K562 (cell line): Measurements from ENCODE around the gene CLEC17A. TPM values are rescaled to one million over a fixed set of nuclear protein-coding genes. Genes with fewer than 3 reads are reported as not detected.

ENCODE experiments used
- ARID1B ChIP-seq: fragments of 450-650 bp; IDR thresholded peaks from 2 replicates; pipeline ENCODE4 v1.6.1; 2016; ENCODE audit warnings: antibody characterized with exemption, mild to moderate bottlenecking, inconsistent platforms
- CBFA2T3 ChIP-seq: fragments of 450-650 bp; IDR thresholded peaks from 2 replicates; pipeline ENCODE4 v1.6.1; 2017
- CBFB ChIP-seq: sonication (generic); formaldehyde crosslinking; IDR thresholded peaks from 2 replicates; pipeline ENCODE4 v1.4.0; 2020; ENCODE audit warnings: mild to moderate bottlenecking, missing genetic modification reagents
- CC2D1A ChIP-seq: fragments of 450-650 bp; IDR thresholded peaks from 2 replicates; pipeline ENCODE4 v1.6.1; 2017; ENCODE audit warnings: mild to moderate bottlenecking
- CREM ChIP-seq: IDR thresholded peaks from 2 replicates; pipeline ENCODE4 v1.6.1; 2014; ENCODE audit warnings: antibody characterized with exemption, low read depth
- CSDE1 ChIP-seq, 2 experiments: fragments of 450-650 bp; IDR thresholded peaks; 2 replicates each; pipeline ENCODE4 v1.6.1; 2016; ENCODE audit warnings: mild to moderate bottlenecking in 1 of 2
- CTBP1 ChIP-seq: fragments of 450-650 bp; IDR thresholded peaks from 2 replicates; pipeline ENCODE4 v1.6.1; 2016; ENCODE audit warnings: borderline replicate concordance
- CXXC5 ChIP-seq: fragments of 250-450 bp; sonication (Bioruptor Pico); IDR thresholded peaks from 2 replicates; pipeline ENCODE4 v1.8.0; 2022; ENCODE audit warnings: inconsistent platforms, mild to moderate bottlenecking, moderate library complexity
- FOXK2 ChIP-seq, 2 experiments: fragments of 450-650 bp; IDR thresholded peaks in 1 of 2; conservative IDR thresholded peaks in 1 of 2; 2 replicates each; pipeline ENCODE4 v1.6.1; 2016; ENCODE audit warnings: low read depth in 2 of 2, mild to moderate bottlenecking in 1 of 2
- HDAC1 ChIP-seq, 2 experiments: fragments of 450-650 bp; IDR thresholded peaks; 2 replicates each; pipeline ENCODE4 v1.6.1; 2016 to 2017; ENCODE audit warnings: inconsistent platforms in 1 of 2, mild to moderate bottlenecking in 1 of 2, moderate library complexity in 1 of 2
- RBFOX2 ChIP-seq: fragments of 200-400 bp; formaldehyde crosslinking; IDR thresholded peaks from 2 replicates; pipeline ENCODE4 v1.6.1; 2017; ENCODE audit warnings: low read depth, mild to moderate bottlenecking, low read length, moderate library complexity
- RCOR1 ChIP-seq, 2 experiments: IDR thresholded peaks; 2 replicates each; pipeline ENCODE4 v1.6.1; 2012; ENCODE audit warnings: low read depth in 2 of 2, low read length in 2 of 2, borderline replicate concordance in 1 of 2, improper control_type of control experiment in 1 of 2
- SIN3A ChIP-seq, 2 experiments: fragments of 150-350 bp in 1 of 2; IDR thresholded peaks; 2 replicates each; pipeline ENCODE4 v1.6.1; 2011 to 2016; ENCODE audit warnings: borderline replicate concordance in 2 of 2, low read depth in 2 of 2, low read length in 2 of 2, mild to moderate bottlenecking in 2 of 2, moderate library complexity in 2 of 2; ENCODE audit not compliant: control insufficient read depth in 1 of 2
- SMAD4 ChIP-seq: fragments of 250-450 bp; sonication (Bioruptor Pico); conservative IDR thresholded peaks from 2 replicates; pipeline ENCODE4 v1.8.0; 2021; ENCODE audit warnings: inconsistent platforms, mild to moderate bottlenecking, moderate library complexity
- SMC3 ChIP-seq: conservative IDR thresholded peaks from 2 replicates; pipeline ENCODE4 v1.6.1; 2011; ENCODE audit warnings: low read depth, low read length, improper control_type of control experiment; ENCODE audit not compliant: insufficient read depth
- TAL1 ChIP-seq: fragments of 450-650 bp; IDR thresholded peaks from 2 replicates; pipeline ENCODE4 v1.6.1; 2016; ENCODE audit warnings: mild to moderate bottlenecking
- TCF3 ChIP-seq: sonication (generic); formaldehyde crosslinking; IDR thresholded peaks from 2 replicates; pipeline ENCODE4 v1.4.0; 2020; ENCODE audit warnings: mild to moderate bottlenecking, missing genetic modification reagents
- XRCC5 ChIP-seq: fragments of 200-400 bp; formaldehyde crosslinking; IDR thresholded peaks from 2 replicates; pipeline ENCODE4 v1.6.1; 2017; ENCODE audit warnings: low read depth, mild to moderate bottlenecking, low read length
- ZFX ChIP-seq: sonication (generic); formaldehyde crosslinking; IDR thresholded peaks from 2 replicates; pipeline ENCODE4 v1.8.0; 2022; ENCODE audit warnings: mild to moderate bottlenecking, missing genetic modification reagents, moderate library complexity
- ZKSCAN1 ChIP-seq: fragments of 150-350 bp; IDR thresholded peaks from 2 replicates; pipeline ENCODE4 v1.6.1; 2016; ENCODE audit warnings: low read depth, low read length
- polyA plus RNA-seq, 8 experiments: library from polyadenylated mRNA; depleted of rRNA in 4 of 8; stranded (reverse) in 5 of 8; unstranded in 3 of 8; fragments of >200 nt; fragmentation: Nextera tagmentation in 2 of 8; fragmentation: Illumina TruSeq in 1 of 8; extraction: Ambion mirVana in 2 of 8; extraction: Trizol in 1 of 8; gene quantifications; 2 replicates each; pipeline versions ENCODE4 v1.2.1 to v1.2.3, GENCODE V29; 2011 to 2014; ENCODE audit warnings: inconsistent platforms in 1 of 8, missing spikeins in 1 of 8
- total RNA-seq, 7 experiments: library from RNA; depleted of rRNA in 6 of 7; stranded (reverse); fragments of >200 nt in 6 of 7; fragmentation: Illumina TruSeq in 2 of 7; extraction: Trizol in 2 of 7; gene quantifications; 2 replicates each; pipeline versions ENCODE4 v1.2.1 to v1.2.3, GENCODE V29; 2011 to 2021; ENCODE audit warnings: low replicate concordance in 1 of 7
- TF ChIP-seq, protein P1 (sequence below): sonication (generic); formaldehyde crosslinking; IDR thresholded peaks from 2 replicates; pipeline ENCODE4 v1.8.1; 2023; ENCODE audit warnings: mild to moderate bottlenecking, missing genetic modification reagents, moderate library complexity
- TF ChIP-seq, protein P2 (sequence below), 2 experiments: fragments of 450-650 bp; IDR thresholded peaks; 2 replicates each; pipeline ENCODE4 v1.6.1; 2018; ENCODE audit warnings: mild to moderate bottlenecking in 2 of 2, low read depth in 1 of 2; ENCODE audit not compliant: partially characterized antibody in 2 of 2

The CLEC17A gene
- total and polyA plus RNA-seq, 9 of the 15 experiments (the other 6 are each of a cell fraction or from before 2014, with no cell fraction given): 0.03 TPM; not detected in 8

DNA sequence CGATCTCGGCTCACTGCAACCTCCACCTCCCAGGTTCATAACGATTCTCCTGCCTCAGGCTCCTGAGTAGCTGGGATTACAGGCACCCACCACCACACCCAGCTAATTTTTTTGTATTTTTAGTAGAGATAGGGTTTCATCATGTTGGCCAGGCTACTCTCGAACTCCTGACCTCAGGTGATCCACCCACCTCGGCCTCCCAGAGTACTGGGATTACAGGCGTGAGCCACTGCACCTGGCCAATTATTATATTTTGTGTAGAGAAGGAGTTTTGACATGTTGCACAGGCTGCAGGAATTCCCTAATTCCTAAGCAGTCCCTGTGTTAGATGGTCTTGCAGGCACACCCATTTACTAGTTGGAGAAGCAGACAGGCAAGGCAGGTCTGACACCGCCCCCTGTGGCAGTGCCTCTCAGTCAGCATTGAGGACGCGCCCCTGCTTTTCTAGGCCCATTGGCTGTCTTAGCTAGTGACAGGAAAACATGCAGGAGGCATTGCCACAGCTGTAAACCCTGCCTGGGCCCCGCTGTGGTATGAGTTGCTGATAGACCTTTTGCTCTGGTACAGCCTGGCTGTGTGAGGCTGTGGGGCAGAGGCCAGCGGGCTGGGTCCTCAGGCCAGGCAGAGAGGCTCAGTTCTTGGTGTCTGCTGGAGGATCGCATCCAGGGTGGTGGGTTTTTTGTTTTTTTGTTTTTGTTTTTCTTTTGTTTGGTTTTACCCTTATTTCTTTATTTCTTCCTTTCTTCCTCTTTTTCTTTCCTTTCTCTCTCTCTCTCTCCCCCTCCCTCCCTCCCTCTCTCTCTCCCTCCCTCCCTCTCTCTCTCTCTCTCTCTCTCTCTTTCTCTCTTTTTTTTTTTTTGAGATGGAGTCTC lies 31.5 kb upstream of the CLEC17A start (continued):
- TF ChIP-seq HDAC1 (IDR thresholded peaks at IDR 0.05): peak in 1 of 2 experiments; percentile 25; a peak in 2 of 4 replicates
- TF ChIP-seq FOXK2 (conservative IDR thresholded peaks at IDR 0.05 in 1 of 2, IDR thresholded peaks at IDR 0.05 in 1 of 2; ENCODE audit: low read depth in 2 of 2): peak; percentile 49 to 54; a peak in 2 of 4 replicates
- 0 out of 2 replicates have a peak, but pooled peaks have one; percentile 33 for TF ChIP-seq ZKSCAN1
- TF ChIP-seq, protein P1, sequence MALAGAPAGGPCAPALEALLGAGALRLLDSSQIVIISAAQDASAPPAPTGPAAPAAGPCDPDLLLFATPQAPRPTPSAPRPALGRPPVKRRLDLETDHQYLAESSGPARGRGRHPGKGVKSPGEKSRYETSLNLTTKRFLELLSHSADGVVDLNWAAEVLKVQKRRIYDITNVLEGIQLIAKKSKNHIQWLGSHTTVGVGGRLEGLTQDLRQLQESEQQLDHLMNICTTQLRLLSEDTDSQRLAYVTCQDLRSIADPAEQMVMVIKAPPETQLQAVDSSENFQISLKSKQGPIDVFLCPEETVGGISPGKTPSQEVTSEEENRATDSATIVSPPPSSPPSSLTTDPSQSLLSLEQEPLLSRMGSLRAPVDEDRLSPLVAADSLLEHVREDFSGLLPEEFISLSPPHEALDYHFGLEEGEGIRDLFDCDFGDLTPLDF: peak; percentile 57; the same call in 1 of the 2 replicates
- TF ChIP-seq SMAD4 (CRISPR knock-in tag): peak; percentile 18; the same call in 1 of the 2 replicates
- 0 out of 2 replicates have a peak, but pooled peaks have one; percentile 64 for TF ChIP-seq XRCC5
- TF ChIP-seq CC2D1A: peak; percentile 54; the same call in 1 of the 2 replicates
- TF ChIP-seq ZFX (CRISPR knock-in tag): 0 out of 2 replicates have a peak, but pooled peaks have one; percentile 31
- peak; percentile 27; the same call in 1 of the 2 replicates for TF ChIP-seq CXXC5 (CRISPR knock-in tag)
- peak; percentile 69 for TF ChIP-seq CBFA2T3
- peak in 1 of 2 experiments; percentile 71; a peak in 2 of 4 replicates for TF ChIP-seq SIN3A (IDR thresholded peaks at IDR 0.05; ENCODE audit: borderline replicate concordance in 2 of 2, control insufficient read depth in 1 of 2, low read depth in 2 of 2, low read length in 2 of 2)
- TF ChIP-seq CTBP1: 0 out of 2 replicates have a peak, but pooled peaks have one; percentile 39
- peak; percentile 30; the same call in 1 of the 2 replicates for TF ChIP-seq SMC3
- TF ChIP-seq RCOR1 (IDR thresholded peaks at IDR 0.05; ENCODE audit: borderline replicate concordance in 1 of 2, low read depth in 2 of 2, low read length in 2 of 2): peak in 1 of 2 experiments; percentile 30; a peak in 1 of 4 replicates
- 0 out of 2 replicates have a peak, but pooled peaks have one; percentile 26 for TF ChIP-seq CBFB (CRISPR knock-in tag)
- TF ChIP-seq TCF3 (CRISPR knock-in tag): peak; percentile 13; the same call in 1 of the 2 replicates
- TF ChIP-seq, protein P2, sequence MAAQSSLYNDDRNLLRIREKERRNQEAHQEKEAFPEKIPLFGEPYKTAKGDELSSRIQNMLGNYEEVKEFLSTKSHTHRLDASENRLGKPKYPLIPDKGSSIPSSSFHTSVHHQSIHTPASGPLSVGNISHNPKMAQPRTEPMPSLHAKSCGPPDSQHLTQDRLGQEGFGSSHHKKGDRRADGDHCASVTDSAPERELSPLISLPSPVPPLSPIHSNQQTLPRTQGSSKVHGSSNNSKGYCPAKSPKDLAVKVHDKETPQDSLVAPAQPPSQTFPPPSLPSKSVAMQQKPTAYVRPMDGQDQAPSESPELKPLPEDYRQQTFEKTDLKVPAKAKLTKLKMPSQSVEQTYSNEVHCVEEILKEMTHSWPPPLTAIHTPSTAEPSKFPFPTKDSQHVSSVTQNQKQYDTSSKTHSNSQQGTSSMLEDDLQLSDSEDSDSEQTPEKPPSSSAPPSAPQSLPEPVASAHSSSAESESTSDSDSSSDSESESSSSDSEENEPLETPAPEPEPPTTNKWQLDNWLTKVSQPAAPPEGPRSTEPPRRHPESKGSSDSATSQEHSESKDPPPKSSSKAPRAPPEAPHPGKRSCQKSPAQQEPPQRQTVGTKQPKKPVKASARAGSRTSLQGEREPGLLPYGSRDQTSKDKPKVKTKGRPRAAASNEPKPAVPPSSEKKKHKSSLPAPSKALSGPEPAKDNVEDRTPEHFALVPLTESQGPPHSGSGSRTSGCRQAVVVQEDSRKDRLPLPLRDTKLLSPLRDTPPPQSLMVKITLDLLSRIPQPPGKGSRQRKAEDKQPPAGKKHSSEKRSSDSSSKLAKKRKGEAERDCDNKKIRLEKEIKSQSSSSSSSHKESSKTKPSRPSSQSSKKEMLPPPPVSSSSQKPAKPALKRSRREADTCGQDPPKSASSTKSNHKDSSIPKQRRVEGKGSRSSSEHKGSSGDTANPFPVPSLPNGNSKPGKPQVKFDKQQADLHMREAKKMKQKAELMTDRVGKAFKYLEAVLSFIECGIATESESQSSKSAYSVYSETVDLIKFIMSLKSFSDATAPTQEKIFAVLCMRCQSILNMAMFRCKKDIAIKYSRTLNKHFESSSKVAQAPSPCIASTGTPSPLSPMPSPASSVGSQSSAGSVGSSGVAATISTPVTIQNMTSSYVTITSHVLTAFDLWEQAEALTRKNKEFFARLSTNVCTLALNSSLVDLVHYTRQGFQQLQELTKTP (IDR thresholded peaks at IDR 0.05; ENCODE audit: low read depth in 1 of 2, partially characterized antibody in 2 of 2): peak in 1 of 2 experiments; percentile 26
- peak; percentile 53; the same call in 1 of the 2 replicates for TF ChIP-seq TAL1
- TF ChIP-seq CREM: peak; percentile 49; the same call in 1 of the 2 replicates
- peak; percentile 60 for TF ChIP-seq ARID1B
- 0 out of 2 replicates have a peak, but pooled peaks have one; percentile 19 for TF ChIP-seq RBFOX2
- TF ChIP-seq CSDE1 (IDR thresholded peaks at IDR 0.05): 0 out of 4 replicates have a peak, but pooled peaks of 1 of the 2 experiments have one; percentile 46
